CD4-positive, alpha-beta T cell (primary cell): ENCODE results near the gene ITGA5. TPM values are rescaled to one million over a fixed set of nuclear protein-coding genes. Genes with fewer than 3 reads are reported as not detected.

Experiments used
- ATAC-seq: fragments of 200-7000 bp; cut with Tn5 transposase; one replicate; pipeline ENCODE4 v1.10.0; 2022; ENCODE audit warnings: mild to moderate bottlenecking; ENCODE audit not compliant: poor library complexity
- CTCF ChIA-PET: fragments of 350-600 bp; sonication (Branson Sonifier 250); formaldehyde crosslinking; loops from one replicate; lab custom pipeline; 2021; ENCODE audit warnings: antibody characterized with exemption, inconsistent platforms; lab: Charles Lee
- POLR2A ChIA-PET: fragments of 350-600 bp; sonication (Branson Sonifier 250); formaldehyde crosslinking; loops from one replicate; lab custom pipeline; 2021; ENCODE audit warnings: antibody characterized with exemption, inconsistent platforms; lab: Charles Lee
- DNase-seq, 14 experiments: peaks; one replicate each; pipeline ENCODE4 v3.0.0-alpha.2; 2013 to 2020; ENCODE audit warnings: mixed read lengths in 2 of 14
- H3K27ac ChIP-seq, 2 donors: one replicate each; pipeline versions ENCODE4 v1.5.1 to v1.7.0; 2013; ENCODE audit warnings: low read length in 2 of 2, low read depth in 1 of 2, mild to moderate bottlenecking in 1 of 2
- H3K27me3 ChIP-seq, 2 experiments: 1 replicate in 1 of 2; 2 replicates in 1 of 2; pipeline versions ENCODE4 v1.6.1 to v1.7.0; 2013; ENCODE audit warnings: low read length in 2 of 2, control low read depth in 1 of 2, mild to moderate bottlenecking in 1 of 2, moderate library complexity in 1 of 2; ENCODE audit not compliant: insufficient read depth in 2 of 2, control insufficient read depth in 1 of 2
- H3K36me3 ChIP-seq: one replicate; pipeline ENCODE4 v1.6.1; 2013; ENCODE audit warnings: low read length, control low read depth; ENCODE audit not compliant: insufficient read depth
- H3K4me1 ChIP-seq: one replicate; pipeline ENCODE4 v1.6.1; 2013; ENCODE audit warnings: low read length, control low read depth; ENCODE audit not compliant: insufficient read depth
- H3K4me3 ChIP-seq: one replicate; pipeline ENCODE4 v1.5.1; 2013; ENCODE audit warnings: mild to moderate bottlenecking, low read length, moderate library complexity
- H3K9me3 ChIP-seq, 2 experiments: 1 replicate in 1 of 2; 2 replicates in 1 of 2; pipeline versions ENCODE4 v1.6.1 to v1.7.0; 2013; ENCODE audit warnings: low read length in 2 of 2, mild to moderate bottlenecking in 2 of 2, control low read depth in 1 of 2, moderate library complexity in 1 of 2; ENCODE audit not compliant: control insufficient read depth in 1 of 2, insufficient read depth in 1 of 2
- H3K27ac Mint-ChIP-seq: one replicate; pipeline ENCODE4 v1.8.0; 2020; ENCODE audit warnings: mixed read lengths
- H3K27me3 Mint-ChIP-seq: one replicate; pipeline ENCODE4 v1.8.0; 2021; ENCODE audit warnings: mixed read lengths
- H3K36me3 Mint-ChIP-seq: one replicate; pipeline ENCODE4 v1.8.0; 2021; ENCODE audit warnings: low read depth, mixed read lengths
- H3K4me1 Mint-ChIP-seq: one replicate; pipeline ENCODE4 v1.8.0; 2021; ENCODE audit warnings: low read depth, mixed read lengths
- H3K4me3 Mint-ChIP-seq: one replicate; pipeline ENCODE4 v1.8.0; 2020; ENCODE audit warnings: mild to moderate bottlenecking, mixed read lengths
- H3K9me3 Mint-ChIP-seq: one replicate; pipeline ENCODE4 v1.8.0; 2020; ENCODE audit warnings: mixed read lengths
- CTCF ChIP-seq: fragments of 200-600 bp; IDR thresholded peaks from one replicate; pipeline ENCODE4 v1.8.0; 2022; ENCODE audit warnings: antibody characterized with exemption, mild to moderate bottlenecking
- intact Hi-C, 2 experiments: fragments of 100-400 bp; cut with DNase I in 1 of 2; cut with micrococcal nuclease in 1 of 2; formaldehyde crosslinking; loops; one replicate each; pipeline versions ENCODE4 v1.15.1 to v1.9.0; 2023 to 2025; cut with DNase I, micrococcal nuclease
- total RNA-seq, 174 experiments: library from RNA in 2 of 174; stranded (reverse) in 2 of 174; gene quantifications; one replicate each; pipeline ENCODE4 v1.2.3 and lab custom pipeline; 2021 to 2026

Gene ITGA5
- total RNA-seq, 2 experiments from 2014 or later = 143 to 159 TPM

- intact Hi-C loops = no loop called here
- Mint-ChIP-seq H3K9me3 (no peaks in the 10 kb centered on the region), H3K27ac (no peak overlapping the region), H3K36me3 (no peaks in the 10 kb centered on the region), H3K27me3 (no peaks in the 10 kb centered on the region), H3K4me1 (peaks cover 17% of the 10 kb centered on the region), H3K4me3 (no peak overlapping the region)
- peaks cover 16% of the 10 kb centered on the region for H3K4me1 ChIP-seq
- CTCF ChIA-PET = no interaction called here
- H3K4me3 ChIP-seq = no peak overlapping the region
- no peak for TF ChIP-seq CTCF
- no peaks in the 10 kb centered on the region for H3K27me3 ChIP-seq
- no peaks in the 10 kb centered on the region for H3K36me3 ChIP-seq
- no peaks in the 10 kb centered on the region for H3K9me3 ChIP-seq
- POLR2A ChIA-PET = no interaction called here
- ATAC-seq = no peak
- no peak for DNase-seq
- H3K27ac ChIP-seq = no peak overlapping the region
These were observed 43.8 kb downstream of the ITGA5 start for GRCh38 chr12:54375259-54375579.

- no peak overlapping the region for H3K4me3 ChIP-seq
- ChIA-PET POLR2A (no interaction called here), CTCF (interaction anchor here (1.2 kb wide), 1 partner anchor 24 kb away, joined by 3 read pairs; no protein-coding TSS in a partner anchor)
- H3K4me1 Mint-ChIP-seq = peaks cover 15% of the 10 kb centered on the region
- intact Hi-C loops = loop anchor here in 1 of 2 experiments (5.0 kb wide), 1 partner anchor 37 kb away; no protein-coding TSS in a partner anchor
- no peaks in the 10 kb centered on the region for H3K27me3 Mint-ChIP-seq
- H3K9me3 Mint-ChIP-seq = no peaks in the 10 kb centered on the region
- no peak for TF ChIP-seq CTCF
- DNase-seq (no peak), ATAC-seq (no peak)
- H3K36me3 Mint-ChIP-seq = no peaks in the 10 kb centered on the region
- no peak overlapping the region for H3K4me3 Mint-ChIP-seq
- H3K27me3 ChIP-seq = no peaks in the 10 kb centered on the region
- no peak overlapping the region for H3K27ac ChIP-seq
- peaks cover 15% of the 10 kb centered on the region for H3K4me1 ChIP-seq
- H3K9me3 ChIP-seq = no peaks in the 10 kb centered on the region
- H3K27ac Mint-ChIP-seq = no peak overlapping the region
- H3K36me3 ChIP-seq = no peaks in the 10 kb centered on the region
These were observed 44.4 kb downstream of the ITGA5 start for GRCh38 chr12:54374562-54375258.

GRCh38 chr12:54373649-54374561 lies 45.2 kb downstream of the ITGA5 start:
- no peak for TF ChIP-seq CTCF
- Mint-ChIP-seq H3K27me3 (no peaks in the 10 kb centered on the region), H3K4me3 (no peak overlapping the region), H3K4me1 (peaks cover 17% of the 10 kb centered on the region), H3K9me3 (no peaks in the 10 kb centered on the region), H3K36me3 (no peaks in the 10 kb centered on the region), H3K27ac (no peak overlapping the region)
- DNase-seq (no peak), ATAC-seq (no peak)
- Histone ChIP-seq H3K4me3 (no peak overlapping the region), H3K4me1 (peaks cover 15% of the 10 kb centered on the region), H3K27ac (no peak overlapping the region), H3K36me3 (no peaks in the 10 kb centered on the region), H3K27me3 (no peaks in the 10 kb centered on the region), H3K9me3 (no peaks in the 10 kb centered on the region)
- intact Hi-C loops = loop anchor here in 1 of 2 experiments (5.0 kb wide), 1 partner anchor 37 kb away; no protein-coding TSS in a partner anchor
- ChIA-PET POLR2A (no interaction called here), CTCF (interaction anchor here (0.6 to 1.2 kb wide), 2 partner anchors 12 to 25 kb away, joined by 3 read pairs; no protein-coding TSS in a partner anchor)
